Natural killer cell (primary cell): ENCODE results near the gene RNF14. TPM values are rescaled to one million over a fixed set of nuclear protein-coding genes. Genes with fewer than 3 reads are reported as not detected.
"Not testable (repeated sequence)": the region's sequence is repeated elsewhere in the genome, so short reads cannot be mapped to it uniquely, and the experiment has no call there.

ENCODE experiments used
- ATAC-seq, 3 donors: fragments of 150-1000 bp in 2 of 3; fragments of 200-7000 bp in 1 of 3; cut with Tn5 transposase; 1 replicate in 1 of 3; 2 replicates in 2 of 3; pipeline ENCODE4 v1.10.0; 2021; ENCODE audit warnings: mild to moderate bottlenecking in 2 of 3, moderate library complexity in 2 of 3
- DNase-seq, 2 donors: peaks; one replicate each; pipeline versions ENCODE4 v3.0.0 to v3.0.0-alpha.2; 2013 to 2021; ENCODE audit warnings: mixed read lengths in 1 of 2
- H3K27ac ChIP-seq: one replicate; pipeline ENCODE4 v1.5.1; 2013; ENCODE audit warnings: mild to moderate bottlenecking, low read length
- H3K27me3 ChIP-seq: one replicate; pipeline ENCODE4 v1.6.1; 2013; ENCODE audit warnings: low read length; ENCODE audit not compliant: control insufficient read depth, insufficient read depth
- H3K36me3 ChIP-seq: one replicate; pipeline ENCODE4 v1.6.1; 2013; ENCODE audit warnings: low read length; ENCODE audit not compliant: control insufficient read depth, insufficient read depth
- H3K4me1 ChIP-seq: one replicate; pipeline ENCODE4 v1.6.1; 2013; ENCODE audit warnings: low read length; ENCODE audit not compliant: control insufficient read depth, insufficient read depth
- H3K4me3 ChIP-seq: one replicate; pipeline ENCODE4 v1.5.1; 2013; ENCODE audit warnings: low read length
- H3K9me3 ChIP-seq: one replicate; pipeline ENCODE4 v1.6.1; 2013; ENCODE audit warnings: low read length; ENCODE audit not compliant: control insufficient read depth, insufficient read depth
- H3K27ac Mint-ChIP-seq, 2 donors: one replicate each; pipeline ENCODE4 v1.8.0; 2022; ENCODE audit warnings: mild to moderate bottlenecking in 2 of 2, mixed read lengths in 2 of 2, moderate library complexity in 1 of 2
- H3K27me3 Mint-ChIP-seq, 2 donors: one replicate each; pipeline ENCODE4 v1.8.0; 2022; ENCODE audit warnings: low read depth in 2 of 2, mixed read lengths in 2 of 2
- H3K36me3 Mint-ChIP-seq: one replicate; pipeline ENCODE4 v1.8.0; 2022; ENCODE audit warnings: mixed read lengths
- H3K4me1 Mint-ChIP-seq, 2 donors: one replicate each; pipeline ENCODE4 v1.8.0; 2022; ENCODE audit warnings: mixed read lengths in 2 of 2
- H3K4me3 Mint-ChIP-seq: one replicate; pipeline ENCODE4 v1.8.0; 2022; ENCODE audit warnings: mild to moderate bottlenecking, moderate library complexity, mixed read lengths
- H3K9me3 Mint-ChIP-seq, 2 donors: one replicate each; pipeline ENCODE4 v1.8.0; 2022; ENCODE audit warnings: mixed read lengths in 2 of 2
- CTCF ChIP-seq: fragments of 200-600 bp; IDR thresholded peaks from one replicate; pipeline ENCODE4 v1.8.0; 2022; ENCODE audit warnings: antibody characterized with exemption
- WGBS: methylation state at CpG from one replicate; pipeline ENCODE4 v1.1.7; 2013; ENCODE audit warnings: missing lambda C conversion rate; ENCODE audit not compliant: insufficient coverage; 5-methylcytosine and 5-hydroxymethylcytosine counted together
- intact Hi-C: fragments of 100-400 bp; cut with micrococcal nuclease; formaldehyde crosslinking; loops from one replicate; pipeline ENCODE4 v1.14.2; 2022
- total RNA-seq, 4 donors: library from RNA; stranded (reverse); fragments of 120-200 nt in 1 of 4; gene quantifications; one replicate each; pipeline versions ENCODE4 v1.2.3 to v1.2.4, GENCODE V29; 2013 to 2022

The RNF14 gene
- total RNA-seq, 3 donors from 2014 or later (not counting 1 experiment from before 2014, with no cell fraction given), result 20.6 to 29.2 (median 21.3) TPM

- H3K9me3 Mint-ChIP-seq, result no peaks in the 10 kb centered on the region
- H3K4me3 ChIP-seq, result no peak overlapping the region
- H3K36me3 ChIP-seq, result no peaks in the 10 kb centered on the region
- H3K4me1 Mint-ChIP-seq, result no peaks in the 10 kb centered on the region
- no peaks in the 10 kb centered on the region for H3K4me1 ChIP-seq
- intact Hi-C loops, result no loop called here
- no peak overlapping the region for H3K4me3 Mint-ChIP-seq
- no peak overlapping the region for H3K27ac ChIP-seq
- H3K27ac Mint-ChIP-seq, result no peak overlapping the region
- ATAC-seq (no peak), DNase-seq (peak in 1 of 2 donors; percentile 20)
- TF ChIP-seq CTCF, result no peak
- H3K27me3 ChIP-seq, result no peaks in the 10 kb centered on the region
- H3K9me3 ChIP-seq, result no peaks in the 10 kb centered on the region
- no peaks in the 10 kb centered on the region for H3K36me3 Mint-ChIP-seq
- peaks cover 15 to 47% of the 10 kb centered on the region in 2 donors for H3K27me3 Mint-ChIP-seq
Measured at GRCh38 chr5:142034994-142035393, 66.1 kb downstream of the RNF14 start.

- H3K9me3 Mint-ChIP-seq, result no peaks in the 10 kb centered on the region
- Histone ChIP-seq H3K4me3 (no peak overlapping the region), H3K36me3 (no peaks in the 10 kb centered on the region), H3K27me3 (no peaks in the 10 kb centered on the region), H3K4me1 (no peaks in the 10 kb centered on the region), H3K27ac (no peak overlapping the region), H3K9me3 (no peaks in the 10 kb centered on the region)
- 91% methylated on average over 13 of the region's 13 CpGs for WGBS
- peaks cover 12 to 32% of the 10 kb centered on the region in 2 donors for H3K27me3 Mint-ChIP-seq
- intact Hi-C loops, result no loop called here
- TF ChIP-seq CTCF, result no peak
- no peaks in the 10 kb centered on the region for H3K4me1 Mint-ChIP-seq
- no peaks in the 10 kb centered on the region for H3K36me3 Mint-ChIP-seq
- no peak for DNase-seq
- H3K4me3 Mint-ChIP-seq, result no peak overlapping the region
- no peak for ATAC-seq
- no peak overlapping the region for H3K27ac Mint-ChIP-seq
Measured at GRCh38 chr5:142036918-142037317, 68.0 kb downstream of the RNF14 start.

GRCh38 chr5:142037599-142037998 lies 68.7 kb downstream of the RNF14 start:
- H3K27ac ChIP-seq, result not testable (repeated sequence)

GRCh38 chr5:142038735-142039134 lies 69.8 kb downstream of the RNF14 start:
- H3K9me3 Mint-ChIP-seq, result no peaks in the 10 kb centered on the region
- no peaks in the 10 kb centered on the region for H3K4me1 ChIP-seq
- intact Hi-C loops, result no loop called here
- no peak overlapping the region for H3K4me3 Mint-ChIP-seq
- no peak for TF ChIP-seq CTCF
- no peaks in the 10 kb centered on the region for H3K4me1 Mint-ChIP-seq
- WGBS, result 97% methylated on average over 2 of the region's 2 CpGs
- H3K27me3 Mint-ChIP-seq, result peaks cover 10 to 21% of the 10 kb centered on the region in 2 donors
- no peak overlapping the region for H3K4me3 ChIP-seq
- H3K27ac Mint-ChIP-seq, result no peak overlapping the region
- DNase-seq, result no peak
- no peaks in the 10 kb centered on the region for H3K36me3 Mint-ChIP-seq
- H3K27ac ChIP-seq, result no peak overlapping the region
- H3K27me3 ChIP-seq, result no peaks in the 10 kb centered on the region
- no peaks in the 10 kb centered on the region for H3K36me3 ChIP-seq
- H3K9me3 ChIP-seq, result no peaks in the 10 kb centered on the region
- no peak for ATAC-seq

More at GRCh38 chr5:142037599-142037998, 68.7 kb downstream of the RNF14 start:
- H3K4me1 Mint-ChIP-seq, DNase-seq, H3K4me3 Mint-ChIP-seq, H3K4me1 ChIP-seq, H3K9me3 ChIP-seq, H3K27me3 ChIP-seq, H3K9me3 Mint-ChIP-seq, intact Hi-C loops, H3K36me3 Mint-ChIP-seq, H3K4me3 ChIP-seq, H3K36me3 ChIP-seq, H3K27ac Mint-ChIP-seq, ATAC-seq: not testable (repeated sequence)
- peaks cover 12 to 32% of the 10 kb centered on the region in 2 donors for H3K27me3 Mint-ChIP-seq
- 91% methylated on average over 2 of the region's 3 CpGs for WGBS

Other genes starting within 250 kb of the RNF14 start
- gene PCDH1, start 90.7 kb upstream of the RNF14 start, total RNA-seq, result 10 to 100 TPM; 19.2 to 39.2 (median 32.1) TPM
- 100 to 1,000 TPM; 106 to 125 (median 115) TPM for gene DELE1, start 45.2 kb upstream of the RNF14 start, total RNA-seq
- under 1 TPM in 1 of 3 donors, not detected in 2; 0.05 TPM for gene PCDH12, start 10.9 kb upstream of the RNF14 start, total RNA-seq
- 10 to 100 TPM; 10.7 to 12.0 (median 11.2) TPM for gene GNPDA1, start 43.9 kb downstream of the RNF14 start, total RNA-seq
- gene NDFIP1, start 139.7 kb downstream of the RNF14 start, total RNA-seq, result 10 to 100 TPM; 45.4 to 57.6 (median 51.7) TPM